Mesenteric fat pad (tissue), 1 donor: ENCODE measurements around the gene MGAT4B. TPM values are rescaled to one million over a fixed set of nuclear protein-coding genes. Genes with fewer than 3 reads are reported as not detected.

ENCODE experiments used
- DNase-seq: peaks from one replicate; pipeline ENCODE4 v3.0.0-alpha.2; 2020; ENCODE audit warnings: low spot score
- microRNA-seq: library from miRNA; unstranded; fragments of <30 nt; microRNA quantifications from one replicate; pipeline ENCODE4 v1.2.0, GENCODE V29; 2020; ENCODE audit warnings: borderline number of aligned reads
- total RNA-seq: library from RNA; stranded (reverse); fragmentation: NEBNext Ultra II Directional; extraction: Animal tissue kit (Norgen Biotek cat#: 25700); gene quantifications from one replicate; pipeline ENCODE4 v1.2.1, GENCODE V29; 2021
- donor health status: DM: yes; HTN: yes; CAD: no.

Gene MGAT4B
- total RNA-seq, 1 donor from 2014 or later = 87.6 TPM

- DNase-seq = no peak
These were observed 58.9 kb downstream of the MGAT4B start for GRCh38 chr5:179747811-179748210.

Small RNAs within 50 kb of the gene (microRNA-seq; reads per million reads assigned to microRNA genes)
- not detected for gene MIR1229

Other genes starting within 250 kb of the MGAT4B start
- 429 TPM for gene HNRNPH1, start 183.2 kb downstream of the MGAT4B start, total RNA-seq
- gene CBY3, start 125.8 kb downstream of the MGAT4B start, total RNA-seq = not detected
- gene CANX, start 107.9 kb downstream of the MGAT4B start, total RNA-seq = 649 TPM
- 20.4 TPM for gene MAML1, start 74.0 kb downstream of the MGAT4B start, total RNA-seq
- gene LTC4S, start 12.9 kb downstream of the MGAT4B start, total RNA-seq = 9.6 TPM
- gene SQSTM1, start 14.0 kb upstream of the MGAT4B start, total RNA-seq = 600 TPM
- 17.3 TPM for gene MRNIP, start 52.0 kb upstream of the MGAT4B start, total RNA-seq
- 128 TPM for gene TBC1D9B, start 101.0 kb upstream of the MGAT4B start, total RNA-seq